Measurements from ENCODE around the gene GASK1B. TPM values are rescaled to one million over a fixed set of nuclear protein-coding genes. Genes with fewer than 3 reads are reported as not detected.
A peak's percentile ranks its signal among the peaks of the same experiment; 100 is the strongest.

The GASK1B gene
- total RNA-seq, 1 donor from 2014 or later: 61.9 TPM

- TF ChIP-seq CTCF (IDR thresholded peaks at IDR 0.05; ENCODE audit: borderline replicate concordance): no peak
- intact Hi-C loops (cut with micrococcal nuclease): no loop called here
- DNase-seq: no peak
- Histone ChIP-seq H3K27ac (replicated peaks) (peak overlapping the region; percentile 93), H3K4me1 (peaks cover 17% of the 10 kb centered on the region), H3K9me3 (replicated peaks) (no peaks in the 10 kb centered on the region), H3K4me3 (peak overlapping the region; percentile 62), H3K27me3 (ENCODE audit: low read depth) (no peaks in the 10 kb centered on the region), H3K36me3 (peaks cover 12% of the 10 kb centered on the region)
These were observed 38.4 kb upstream of the GASK1B start for GRCh38 chr4:158211222-158211621.

GRCh38 chr4:158209825-158210807, 37.3 kb upstream of the GASK1B start, which contains the start of gene TMEM144:
TSS of gene TMEM144 (plus strand) at chr4:158210486. CDS start at chr4:158212668, 2,182 bp downstream.
- TF ChIP-seq CTCF (IDR thresholded peaks at IDR 0.05; ENCODE audit: borderline replicate concordance): peak; percentile 34
- Histone ChIP-seq H3K4me3 (peak within 1 kb of the TSS; percentile 62), H3K4me1 (peaks cover 17% of the 10 kb centered on the region), H3K27me3 (ENCODE audit: low read depth) (no peaks in the 10 kb centered on the region), H3K36me3 (peaks cover 12% of the 10 kb centered on the region), H3K9me3 (replicated peaks) (no peaks in the 10 kb centered on the region), H3K27ac (replicated peaks) (peak within 1 kb of the TSS; percentile 93)
- DNase-seq: peak; percentile 91
- intact Hi-C loops (cut with micrococcal nuclease): no loop called here

- Histone ChIP-seq H3K4me3 (no peak overlapping the region), H3K27ac (replicated peaks) (peak overlapping the region; percentile 93), H3K9me3 (replicated peaks) (no peaks in the 10 kb centered on the region), H3K36me3 (peaks cover 12% of the 10 kb centered on the region), H3K4me1 (peaks cover 17% of the 10 kb centered on the region), H3K27me3 (ENCODE audit: low read depth) (no peaks in the 10 kb centered on the region)
- intact Hi-C loops (cut with micrococcal nuclease): no loop called here
- no peak for TF ChIP-seq CTCF (IDR thresholded peaks at IDR 0.05; ENCODE audit: borderline replicate concordance)
- DNase-seq: no peak
These were observed 36.3 kb upstream of the GASK1B start for GRCh38 chr4:158208963-158209640.

GRCh38 chr4:158203929-158204328, 31.1 kb upstream of the GASK1B start:
- no peak for TF ChIP-seq CTCF (IDR thresholded peaks at IDR 0.05; ENCODE audit: borderline replicate concordance)
- H3K36me3 ChIP-seq: peaks cover 5% of the 10 kb centered on the region
- no peak overlapping the region for H3K4me3 ChIP-seq
- no peaks in the 10 kb centered on the region for H3K9me3 ChIP-seq (replicated peaks)
- intact Hi-C loops (cut with micrococcal nuclease): no loop called here
- no peaks in the 10 kb centered on the region for H3K27me3 ChIP-seq (ENCODE audit: low read depth)
- no peak overlapping the region for H3K27ac ChIP-seq (replicated peaks)
- DNase-seq: no peak
- H3K4me1 ChIP-seq: no peaks in the 10 kb centered on the region

GRCh38 chr4:158203436-158203835, 30.6 kb upstream of the GASK1B start:
- Histone ChIP-seq H3K36me3 (peaks cover 5% of the 10 kb centered on the region), H3K4me1 (no peaks in the 10 kb centered on the region), H3K9me3 (replicated peaks) (no peaks in the 10 kb centered on the region), H3K4me3 (no peak overlapping the region), H3K27ac (replicated peaks) (no peak overlapping the region), H3K27me3 (ENCODE audit: low read depth) (no peaks in the 10 kb centered on the region)
- no peak for TF ChIP-seq CTCF (IDR thresholded peaks at IDR 0.05; ENCODE audit: borderline replicate concordance)
- intact Hi-C loops (cut with micrococcal nuclease): no loop called here
- DNase-seq: no peak
